Measurements from ENCODE around the gene NKX6-2.
"Not testable (repeated sequence)": the region's sequence is repeated elsewhere in the genome, so short reads cannot be mapped to it uniquely, and the experiment has no call there.

The NKX6-2 gene

GRCh38 chr10:132743925-132744490 lies 41.9 kb downstream of the NKX6-2 start:
- POLR2A ChIA-PET: no interaction called here
- CTCF ChIA-PET: no interaction called here
- TF ChIP-seq CTCF (IDR thresholded peaks at IDR 0.05; ENCODE audit: insufficient read depth, low read length, missing control alignments): no peak
- no peak overlapping the region for H3K4me3 ChIP-seq (ENCODE audit: low read depth, low read length)
- DNase-seq (ENCODE audit: low read depth, low spot score): no peak

GRCh38 chr10:132743196-132743924 lies 42.6 kb downstream of the NKX6-2 start:
- CTCF ChIA-PET; H3K4me3 ChIP-seq (ENCODE audit: low read depth, low read length); POLR2A ChIA-PET: not testable (repeated sequence)
- DNase-seq (ENCODE audit: low read depth, low spot score): peak; percentile 26

- ChIA-PET POLR2A (no interaction called here), CTCF (no interaction called here)
- no peak overlapping the region for H3K4me3 ChIP-seq (ENCODE audit: low read depth, low read length)
- DNase-seq (ENCODE audit: low read depth, low spot score): no peak
- no peak for TF ChIP-seq CTCF (IDR thresholded peaks at IDR 0.05; ENCODE audit: insufficient read depth, low read length, missing control alignments)
These were observed 43.1 kb downstream of the NKX6-2 start for GRCh38 chr10:132742837-132743194.

- H3K4me3 ChIP-seq (ENCODE audit: low read depth, low read length): no peak overlapping the region
- no peak for DNase-seq (ENCODE audit: low read depth, low spot score)
- ChIA-PET POLR2A (no interaction called here), CTCF (interaction anchor here (1.0 kb wide), 1 partner anchor 88 kb away, joined by 3 read pairs; no protein-coding TSS in a partner anchor)
- TF ChIP-seq CTCF (IDR thresholded peaks at IDR 0.05; ENCODE audit: insufficient read depth, low read length, missing control alignments): no peak
These were observed 43.6 kb downstream of the NKX6-2 start for GRCh38 chr10:132742167-132742836.

GRCh38 chr10:132740588-132740987 lies 45.4 kb downstream of the NKX6-2 start:
- no peak for TF ChIP-seq CTCF (IDR thresholded peaks at IDR 0.05; ENCODE audit: insufficient read depth, low read length, missing control alignments)
- ChIA-PET POLR2A (no interaction called here), CTCF (no interaction called here)
- no peak overlapping the region for H3K4me3 ChIP-seq (ENCODE audit: low read depth, low read length)
- no peak for DNase-seq (ENCODE audit: low read depth, low spot score)

- CTCF ChIA-PET: interaction anchor here (0.9 kb wide), 1 partner anchor 9 kb away, joined by 4 read pairs; no protein-coding TSS in a partner anchor
- POLR2A ChIA-PET: no interaction called here
- DNase-seq (ENCODE audit: low read depth, low spot score): no peak
- no peak overlapping the region for H3K4me3 ChIP-seq (ENCODE audit: low read depth, low read length)
- TF ChIP-seq CTCF (IDR thresholded peaks at IDR 0.05; ENCODE audit: insufficient read depth, low read length, missing control alignments): no peak
These were observed 46.7 kb downstream of the NKX6-2 start for GRCh38 chr10:132739225-132739613.

Data from AG04449 (cell line).